K562 treated with DMSO at 1 percent for 24 hours (cell line): ENCODE results near the gene GLIS2. TPM values are rescaled to one million over a fixed set of nuclear protein-coding genes. Genes with fewer than 3 reads are reported as not detected.

Source experiments
- total RNA-seq: library from RNA; unstranded; fragments of 300-600 nt; gene quantifications from 2 replicates; pipeline ENCODE4 v1.2.3, GENCODE V29; 2022; ENCODE audit warnings: low read depth; ENCODE audit not compliant: insufficient read depth

The GLIS2 gene
- 30.7 and 34.3 TPM in 2 replicates for total RNA-seq

GRCh38 chr16:4315186-4316107 lies at the start of gene GLIS2:
Gene GLIS2, plus strand, starts transcription at chr16:4316067. Its CDS starts 16,214 bp downstream, at chr16:4332281.

DNA sequence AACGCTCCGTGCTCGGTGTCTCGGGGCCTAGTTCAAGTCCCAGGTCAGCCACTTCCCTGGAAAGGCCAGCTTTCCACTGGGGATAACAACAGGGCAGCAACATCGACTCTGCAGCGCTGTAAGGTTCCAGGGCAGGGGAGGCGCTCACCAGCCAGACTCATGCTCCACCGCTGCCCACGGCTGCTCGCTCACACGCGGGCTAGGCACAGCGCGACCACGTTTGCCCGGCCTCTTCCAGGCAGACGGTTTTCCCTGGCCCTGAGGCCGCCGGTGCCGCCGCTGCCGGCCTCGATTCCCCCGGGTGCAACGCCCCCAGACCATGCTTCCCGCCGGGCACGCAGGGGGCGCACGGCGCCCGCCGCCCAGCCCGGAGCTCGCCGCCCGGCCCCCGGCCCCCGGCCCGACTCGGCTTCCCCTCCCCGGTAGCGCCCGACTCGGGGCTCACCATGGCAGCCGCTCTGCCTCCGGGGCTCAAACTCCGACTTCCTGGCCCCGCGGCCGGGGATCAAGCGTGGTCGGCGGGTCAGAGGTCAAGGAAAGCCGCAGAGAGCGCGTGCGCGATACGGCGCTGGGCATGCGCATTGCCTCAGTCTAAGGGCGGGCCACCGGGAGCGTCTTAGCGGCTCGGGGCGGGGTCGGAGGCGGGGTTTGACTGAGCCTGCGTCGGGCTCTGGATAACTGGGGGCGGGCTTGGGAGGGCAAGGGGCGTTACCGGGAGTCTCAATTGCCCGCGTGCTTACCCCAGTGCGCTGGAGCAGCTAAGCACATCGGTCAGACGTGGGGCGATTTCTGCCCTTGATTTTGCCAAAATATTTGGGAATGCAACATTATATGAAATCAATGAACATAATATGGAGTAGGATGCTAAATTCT lies 35.2 kb downstream of the GLIS2 start, which contains the start of gene PAM16:
TSS of gene PAM16 (minus strand) at position 535 of the 873 bp plus-strand sequence. CDS start at position 448, 87 bp downstream.

GRCh38 chr16:4371357-4372000 lies 55.6 kb downstream of the GLIS2 start, which contains the start of gene VASN:
Gene VASN, plus strand, starts transcription at chr16:4371848. Its CDS starts 9,030 bp downstream, at chr16:4380878.

Other genes with a start within 250 kb of the GLIS2 start
- 0.35 and 1.0 TPM in 2 replicates for gene ADCY9, start 199.6 kb upstream of the GLIS2 start, total RNA-seq
- gene SRL, start 74.0 kb upstream of the GLIS2 start, total RNA-seq: not detected in 2 replicates
- gene TFAP4, start 43.0 kb upstream of the GLIS2 start, total RNA-seq: 7.2 and 8.2 TPM in 2 replicates
- gene PAM16, start 35.3 kb downstream of the GLIS2 start, total RNA-seq: 121 and 131 TPM in 2 replicates
- 59.8 and 65.2 TPM in 2 replicates for gene VASN, start 55.8 kb downstream of the GLIS2 start, total RNA-seq
- gene CORO7, start 100.5 kb downstream of the GLIS2 start, total RNA-seq: 95.8 and 108 TPM in 2 replicates
- 49.7 and 52.0 TPM in 2 replicates for gene DNAJA3, start 109.8 kb downstream of the GLIS2 start, total RNA-seq
- 114 and 118 TPM in 2 replicates for gene NMRAL1, start 158.6 kb downstream of the GLIS2 start, total RNA-seq
- 55.1 and 62.5 TPM in 2 replicates for gene HMOX2, start 160.3 kb downstream of the GLIS2 start, total RNA-seq
- gene CDIP1, start 222.7 kb downstream of the GLIS2 start, total RNA-seq: 0.29 and 0.36 TPM in 2 replicates
- not detected in 2 replicates for gene C16orf96, start 240.3 kb downstream of the GLIS2 start, total RNA-seq